Gastroesophageal sphincter (tissue), 4 donors: Measurements from ENCODE around the gene WDR27. TPM values are rescaled to one million over a fixed set of nuclear protein-coding genes. Genes with fewer than 3 reads are reported as not detected.

Experiments used
- ATAC-seq: fragments of 150-250 bp; one replicate; pipeline ENCODE4 v1.9.1; 2016; ENCODE audit warnings: mild to moderate bottlenecking, moderate library complexity
- H3K27ac ChIP-seq, 4 donors: fragments of 200-600 bp; sonication (generic) in 3 of 4; 1 replicate in 3 of 4; 2 replicates in 1 of 4; pipeline ENCODE4 v1.5.1; 2016 to 2019
- H3K27me3 ChIP-seq: fragments of 200-600 bp; sonication (generic); one replicate; pipeline ENCODE4 v1.5.1; 2019
- H3K36me3 ChIP-seq, 2 donors: fragments of 200-600 bp; sonication (generic); one replicate each; pipeline ENCODE4 v1.5.1; 2019; ENCODE audit warnings: control low read depth in 1 of 2
- H3K4me1 ChIP-seq, 3 donors: fragments of 200-600 bp; sonication (generic); 1 replicate in 2 of 3; 2 replicates in 1 of 3; pipeline ENCODE4 v1.5.1; 2016 to 2019; ENCODE audit warnings: control low read depth in 2 of 3
- H3K4me3 ChIP-seq, 2 donors: fragments of 200-600 bp; sonication (generic); one replicate each; pipeline ENCODE4 v1.5.1; 2019; ENCODE audit warnings: mild to moderate bottlenecking in 1 of 2, moderate library complexity in 1 of 2
- H3K9me3 ChIP-seq, 3 donors: fragments of 200-600 bp; sonication (generic); one replicate each; pipeline ENCODE4 v1.5.1; 2017 to 2019; ENCODE audit warnings: control low read depth in 2 of 3
- CTCF ChIP-seq, 4 experiments: fragments of 200-600 bp in 2 of 4; fragments of 450-650 bp in 2 of 4; sonication (generic) in 1 of 4; IDR thresholded peaks; one replicate each; pipeline ENCODE4 v1.5.1; 2017 to 2019; ENCODE audit warnings: antibody characterized with exemption in 4 of 4, mild to moderate bottlenecking in 2 of 4, moderate library complexity in 2 of 4
- EP300 ChIP-seq: sonication (generic); formaldehyde crosslinking; IDR thresholded peaks from one replicate; pipeline ENCODE4 v1.6.1; 2017; ENCODE audit warnings: antibody characterized with exemption, mild to moderate bottlenecking
- POLR2A ChIP-seq, 2 donors: fragments of 450-650 bp; IDR thresholded peaks; one replicate each; pipeline ENCODE4 v1.6.1; 2017; ENCODE audit warnings: antibody characterized with exemption in 2 of 2, mild to moderate bottlenecking in 2 of 2, moderate library complexity in 1 of 2
- POLR2AphosphoS5 ChIP-seq: sonication (generic); formaldehyde crosslinking; IDR thresholded peaks from one replicate; pipeline ENCODE4 v1.6.1; 2017; ENCODE audit warnings: antibody characterized with exemption
- WGBS, 2 donors: methylation state at CpG; one replicate each; pipeline ENCODE4 v1.1.5; 2018; ENCODE audit warnings: low coverage in 1 of 2; 5-methylcytosine and 5-hydroxymethylcytosine counted together
- total RNA-seq, 4 donors: library from RNA; depleted of rRNA; stranded (reverse); fragments of >200 nt; gene quantifications; one replicate each; pipeline ENCODE4 v1.1.0, GENCODE V29; 2016

WDR27 gene
- total RNA-seq, 4 donors from 2014 or later = 10.0 to 35.0 (median 20.7) TPM

- H3K36me3 ChIP-seq = peaks cover 0 to 70% of the 10 kb centered on the region in 2 donors
- TF ChIP-seq EP300 (no peak), POLR2A (IDR thresholded peaks at IDR 0.05) (no peak), CTCF (IDR thresholded peaks at IDR 0.05) (no peak)
These were observed 45.1 kb downstream of the WDR27 start for GRCh38 chr6:169656546-169657283.

GRCh38 chr6:169654598-169655391 lies 47.0 kb downstream of the WDR27 start:
- peaks cover 0 to 16% (median 0%) of the 10 kb centered on the region in 3 donors for H3K4me1 ChIP-seq
- H3K36me3 ChIP-seq = peaks cover 0 to 57% of the 10 kb centered on the region in 2 donors
- H3K27me3 ChIP-seq = no peaks in the 10 kb centered on the region
- 43 to 48% methylated on average over 18 to 25 of the region's 46 CpGs for WGBS, 2 donors
- H3K9me3 ChIP-seq = no peaks in the 10 kb centered on the region
- H3K27ac ChIP-seq = peak overlapping the region; percentile 16 to 82 (median 68)
- H3K4me3 ChIP-seq = peak overlapping the region; percentile 35 to 53
- TF ChIP-seq POLR2A (IDR thresholded peaks at IDR 0.05) = peak; percentile 16 to 17
- TF ChIP-seq CTCF (IDR thresholded peaks at IDR 0.05) = peak in 3 of 4 experiments; percentile 19 to 51 (median 41)
- TF ChIP-seq EP300 = no peak
- TF ChIP-seq POLR2AphosphoS5 = peak; percentile 3
- peak; percentile 93 for ATAC-seq

More at GRCh38 chr6:169656546-169657283, 45.1 kb downstream of the WDR27 start:
- H3K9me3 ChIP-seq = no peaks in the 10 kb centered on the region
- no peak overlapping the region for H3K4me3 ChIP-seq
- no peaks in the 10 kb centered on the region for H3K27me3 ChIP-seq
- peaks cover 0 to 16% (median 0%) of the 10 kb centered on the region in 3 donors for H3K4me1 ChIP-seq
- 98 to 99% methylated on average over 11 to 15 of the region's 23 CpGs for WGBS, 2 donors
- H3K27ac ChIP-seq = no peak overlapping the region
- no peak for ATAC-seq

- no peak for ATAC-seq
- 52 to 82% methylated on average over 3 to 5 of the region's 6 CpGs for WGBS, 2 donors
These were observed 48.1 kb downstream of the WDR27 start for GRCh38 chr6:169653691-169654090.

GRCh38 chr6:169652896-169653295 lies 48.9 kb downstream of the WDR27 start:
- H3K4me3 ChIP-seq = no peak overlapping the region
- no peak overlapping the region for H3K27ac ChIP-seq
- TF ChIP-seq EP300 (no peak), POLR2A (IDR thresholded peaks at IDR 0.05) (no peak), CTCF (IDR thresholded peaks at IDR 0.05) (no peak), POLR2AphosphoS5 (no peak)
- no peak for ATAC-seq
- 90 to 98% methylated on average over 10 to 11 of the region's 11 CpGs for WGBS, 2 donors
- no peaks in the 10 kb centered on the region for H3K27me3 ChIP-seq
- H3K4me1 ChIP-seq = peaks cover 0 to 16% (median 0%) of the 10 kb centered on the region in 3 donors
- H3K36me3 ChIP-seq = peaks cover 0 to 46% of the 10 kb centered on the region in 2 donors
- H3K9me3 ChIP-seq = no peaks in the 10 kb centered on the region

More at GRCh38 chr6:169653691-169654090, 48.1 kb downstream of the WDR27 start:
- peak overlapping the region in 2 of 4 donors; percentile 76 to 82 for H3K27ac ChIP-seq
- peaks cover 0 to 47% of the 10 kb centered on the region in 2 donors for H3K36me3 ChIP-seq
- H3K27me3 ChIP-seq = no peaks in the 10 kb centered on the region
- TF ChIP-seq CTCF (IDR thresholded peaks at IDR 0.05) (no peak), POLR2AphosphoS5 (no peak), POLR2A (IDR thresholded peaks at IDR 0.05) (no peak), EP300 (no peak)
- peak overlapping the region in 1 of 2 donors; percentile 53 for H3K4me3 ChIP-seq
- H3K4me1 ChIP-seq = peaks cover 0 to 16% (median 0%) of the 10 kb centered on the region in 3 donors
- H3K9me3 ChIP-seq = no peaks in the 10 kb centered on the region
